Measurements from ENCODE around the gene PIK3C2G. TPM values are rescaled to one million over a fixed set of nuclear protein-coding genes. Genes with fewer than 3 reads are reported as not detected.

Gene PIK3C2G
- not detected for total RNA-seq
- not detected for polyA plus RNA-seq
- long read RNA-seq, donor 1: 0 reads
- long read RNA-seq, donor 2: 0 reads
- long read RNA-seq, donor 3: 0 reads
- long read RNA-seq, donor 4: 0 reads

- no peak for DNase-seq
- Histone ChIP-seq H3K27me3 (ENCODE audit: control insufficient read depth, insufficient read depth) (no peaks in the 10 kb centered on the region), H3K9me3 (ENCODE audit: control insufficient read depth, low read length) (no peaks in the 10 kb centered on the region), H3K27ac (ENCODE audit: low read length) (no peak within 1 kb of the TSS), H3K4me3 (ENCODE audit: low read length) (no peak within 1 kb of the TSS), H3K4me1 (ENCODE audit: control insufficient read depth, insufficient read depth, low read length) (no peaks in the 10 kb centered on the region)
- ATAC-seq: no peak
- intact Hi-C loops (cut with DNase I): no loop called here
- 90% methylated on average over 7 of the region's 7 CpGs for WGBS
These were observed at the start of gene PIK3C2G for GRCh38 chr12:18261273-18261672. PIK3C2G (plus strand) TSS chr12:18261518; CDS start chr12:18282082, 20,564 bp downstream.

- ATAC-seq: no peak
- intact Hi-C loops (cut with DNase I): no loop called here
These were observed 43.4 kb upstream of the PIK3C2G start for GRCh38 chr12:18217966-18218365.

GRCh38 chr12:18221726-18222125 lies 39.6 kb upstream of the PIK3C2G start:
- peaks cover 2% of the 10 kb centered on the region for H3K4me1 ChIP-seq (ENCODE audit: control insufficient read depth, insufficient read depth, low read length)
- DNase-seq: no peak
- H3K27ac ChIP-seq (ENCODE audit: low read length): no peak overlapping the region
- H3K9me3 ChIP-seq (ENCODE audit: control insufficient read depth, low read length): no peaks in the 10 kb centered on the region
- H3K4me3 ChIP-seq (ENCODE audit: low read length): no peak overlapping the region
- intact Hi-C loops (cut with DNase I): loop anchor here in 2 of 4 donors (10.0 kb wide), 2 partner anchors 67 to 87 kb away; no protein-coding TSS in a partner anchor
- no peak for ATAC-seq
- whole genome bisulfite sequencing: 52% methylated on average over 4 of the region's 4 CpGs
- no peaks in the 10 kb centered on the region for H3K27me3 ChIP-seq (ENCODE audit: control insufficient read depth, insufficient read depth)

More at GRCh38 chr12:18217966-18218365, 43.4 kb upstream of the PIK3C2G start:
- 85% methylated on average over 1 of the region's 1 CpG for WGBS
- DNase-seq: no peak
- H3K27ac ChIP-seq (ENCODE audit: low read length): no peak overlapping the region
- H3K27me3 ChIP-seq (ENCODE audit: control insufficient read depth, insufficient read depth): no peaks in the 10 kb centered on the region
- H3K4me3 ChIP-seq (ENCODE audit: low read length): no peak overlapping the region
- H3K4me1 ChIP-seq (ENCODE audit: control insufficient read depth, insufficient read depth, low read length): peaks cover 2% of the 10 kb centered on the region
- no peaks in the 10 kb centered on the region for H3K9me3 ChIP-seq (ENCODE audit: control insufficient read depth, low read length)

DNA sequence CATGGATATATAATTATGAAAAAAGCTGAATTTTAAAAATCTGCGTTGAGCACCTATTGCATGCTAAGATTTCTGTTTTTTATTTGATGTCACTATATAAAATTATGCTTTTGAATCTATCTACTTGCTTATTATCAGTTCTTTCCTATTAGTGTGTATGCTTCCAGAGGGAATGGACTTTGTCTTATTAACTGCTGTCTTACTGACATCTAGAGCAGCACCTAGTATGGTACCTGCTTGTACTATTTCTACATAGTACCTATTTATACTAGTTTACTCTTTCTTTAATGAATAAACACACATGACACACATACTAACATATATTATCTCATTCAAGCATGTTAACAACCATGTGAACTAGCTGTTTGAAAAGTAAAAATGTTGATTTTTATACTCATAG lies 38.6 kb upstream of the PIK3C2G start:
- ATAC-seq (no peak), DNase-seq (no peak)
- intact Hi-C loops (cut with DNase I): loop anchor here in 2 of 4 donors (10.0 kb wide), 2 partner anchors 68 to 88 kb away; no protein-coding TSS in a partner anchor
- WGBS: 94% methylated on average over 1 of the region's 1 CpG
- H3K27ac ChIP-seq (ENCODE audit: low read length): no peak overlapping the region
- no peaks in the 10 kb centered on the region for H3K9me3 ChIP-seq (ENCODE audit: control insufficient read depth, low read length)
- no peaks in the 10 kb centered on the region for H3K27me3 ChIP-seq (ENCODE audit: control insufficient read depth, insufficient read depth)
- peaks cover 2% of the 10 kb centered on the region for H3K4me1 ChIP-seq (ENCODE audit: control insufficient read depth, insufficient read depth, low read length)
- H3K4me3 ChIP-seq (ENCODE audit: low read length): no peak overlapping the region

DNA sequence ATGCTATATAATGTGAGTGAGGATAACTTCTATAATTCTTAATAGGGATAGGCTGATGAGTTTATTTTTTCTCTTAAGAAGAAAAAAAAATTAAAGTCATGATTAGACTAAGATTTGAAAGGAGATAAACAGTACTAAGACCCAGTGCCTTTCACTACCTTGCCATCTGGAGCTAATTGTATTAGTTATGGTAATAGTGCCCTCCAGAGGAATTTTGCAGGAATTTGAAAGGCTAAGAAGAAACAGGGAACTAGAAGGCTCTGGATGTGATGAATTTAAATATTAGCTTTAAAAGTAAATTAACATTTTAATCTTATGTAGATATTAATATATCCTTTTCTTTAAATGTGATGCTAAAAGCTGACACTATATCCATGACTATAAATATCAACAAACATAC lies 36.6 kb upstream of the PIK3C2G start:
- DNase-seq (no peak), ATAC-seq (no peak)
- Histone ChIP-seq H3K27ac (ENCODE audit: low read length) (no peak overlapping the region), H3K4me1 (ENCODE audit: control insufficient read depth, insufficient read depth, low read length) (peaks cover 2% of the 10 kb centered on the region), H3K4me3 (ENCODE audit: low read length) (no peak overlapping the region), H3K9me3 (ENCODE audit: control insufficient read depth, low read length) (no peaks in the 10 kb centered on the region), H3K27me3 (ENCODE audit: control insufficient read depth, insufficient read depth) (no peaks in the 10 kb centered on the region)
- intact Hi-C loops (cut with DNase I): loop anchor here in 2 of 4 donors (10.0 kb wide), 2 partner anchors 70 to 90 kb away; no protein-coding TSS in a partner anchor

DNA sequence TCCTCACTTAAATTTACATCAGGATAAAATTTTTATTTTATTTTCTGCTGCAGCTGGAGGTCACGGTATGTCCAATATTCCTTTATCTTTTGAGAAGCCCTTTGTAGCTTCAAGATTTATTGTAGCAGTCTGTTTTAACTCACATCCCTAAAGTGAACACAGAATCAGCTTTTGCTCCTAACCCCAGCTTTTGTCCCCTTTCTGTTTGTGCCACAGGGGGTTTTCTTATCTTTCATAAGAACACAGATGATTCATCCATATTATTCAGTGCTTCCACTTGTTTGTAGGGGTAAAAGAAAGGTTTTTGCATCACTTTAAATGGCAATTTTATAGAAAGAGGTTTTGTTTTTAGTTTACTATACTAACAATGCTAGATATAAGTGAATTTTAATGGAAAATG lies 21.8 kb upstream of the PIK3C2G start:
- Histone ChIP-seq H3K4me1 (ENCODE audit: control insufficient read depth, insufficient read depth, low read length) (no peaks in the 10 kb centered on the region), H3K4me3 (ENCODE audit: low read length) (no peak overlapping the region), H3K27ac (ENCODE audit: low read length) (no peak overlapping the region), H3K27me3 (ENCODE audit: control insufficient read depth, insufficient read depth) (no peaks in the 10 kb centered on the region), H3K9me3 (ENCODE audit: control insufficient read depth, low read length) (no peaks in the 10 kb centered on the region)
- intact Hi-C loops (cut with DNase I): no loop called here
- 82% methylated on average over 1 of the region's 1 CpG for WGBS
- ATAC-seq (no peak), DNase-seq (no peak)

GRCh38 chr12:18242380-18243089 lies 18.8 kb upstream of the PIK3C2G start:
- DNase-seq (no peak), ATAC-seq (no peak)
- H3K9me3 ChIP-seq (ENCODE audit: control insufficient read depth, low read length): no peaks in the 10 kb centered on the region
- no peaks in the 10 kb centered on the region for H3K27me3 ChIP-seq (ENCODE audit: control insufficient read depth, insufficient read depth)
- 79% methylated on average over 7 of the region's 7 CpGs for WGBS
- no peak overlapping the region for H3K27ac ChIP-seq (ENCODE audit: low read length)
- no peak overlapping the region for H3K4me3 ChIP-seq (ENCODE audit: low read length)
- intact Hi-C loops (cut with DNase I): no loop called here
- H3K4me1 ChIP-seq (ENCODE audit: control insufficient read depth, insufficient read depth, low read length): no peaks in the 10 kb centered on the region

- no peak for ATAC-seq
- H3K27me3 ChIP-seq (ENCODE audit: control insufficient read depth, insufficient read depth): no peaks in the 10 kb centered on the region
- intact Hi-C loops (cut with DNase I): no loop called here
- H3K4me1 ChIP-seq (ENCODE audit: control insufficient read depth, insufficient read depth, low read length): no peaks in the 10 kb centered on the region
- no peak overlapping the region for H3K4me3 ChIP-seq (ENCODE audit: low read length)
- H3K9me3 ChIP-seq (ENCODE audit: control insufficient read depth, low read length): no peaks in the 10 kb centered on the region
- H3K27ac ChIP-seq (ENCODE audit: low read length): no peak overlapping the region
- no peak for DNase-seq
These were observed 18.1 kb upstream of the PIK3C2G start for GRCh38 chr12:18243238-18243637.

GRCh38 chr12:18246066-18246465 lies 15.3 kb upstream of the PIK3C2G start:
- no peak overlapping the region for H3K27ac ChIP-seq (ENCODE audit: low read length)
- WGBS: 87% methylated on average over 1 of the region's 1 CpG
- H3K9me3 ChIP-seq (ENCODE audit: control insufficient read depth, low read length): no peaks in the 10 kb centered on the region
- intact Hi-C loops (cut with DNase I): no loop called here
- no peaks in the 10 kb centered on the region for H3K4me1 ChIP-seq (ENCODE audit: control insufficient read depth, insufficient read depth, low read length)
- no peak for DNase-seq
- H3K27me3 ChIP-seq (ENCODE audit: control insufficient read depth, insufficient read depth): no peaks in the 10 kb centered on the region
- no peak overlapping the region for H3K4me3 ChIP-seq (ENCODE audit: low read length)
- no peak for ATAC-seq

DNA sequence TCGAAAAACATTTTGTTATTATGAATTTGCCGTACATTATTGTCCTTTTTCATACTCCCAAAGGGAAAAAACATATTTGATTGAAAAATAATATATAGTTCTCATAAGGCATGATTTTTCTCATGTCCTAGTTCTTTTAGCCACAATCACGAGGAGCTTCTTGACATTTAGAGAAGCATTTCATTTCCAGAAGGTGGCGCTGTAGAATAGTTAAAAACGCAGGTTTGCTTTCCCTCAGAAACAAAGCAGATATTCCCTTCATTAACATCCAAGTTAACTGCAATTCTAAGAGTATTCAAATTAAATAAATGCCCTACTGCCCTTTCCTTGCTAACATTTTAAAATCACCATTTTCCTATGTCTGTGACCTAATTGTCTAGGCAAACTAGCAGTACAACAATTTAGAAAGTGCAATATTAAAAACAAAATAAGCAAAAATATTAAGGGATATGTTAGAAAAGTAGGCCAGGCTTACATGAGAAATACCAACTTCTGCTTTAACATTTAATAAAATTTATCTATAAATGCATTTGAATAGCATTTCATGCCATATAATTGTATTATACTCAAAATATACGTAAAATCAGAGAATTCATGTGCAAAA lies 10.9 kb upstream of the PIK3C2G start:
- WGBS: 20% methylated on average over 6 of the region's 6 CpGs

DNA sequence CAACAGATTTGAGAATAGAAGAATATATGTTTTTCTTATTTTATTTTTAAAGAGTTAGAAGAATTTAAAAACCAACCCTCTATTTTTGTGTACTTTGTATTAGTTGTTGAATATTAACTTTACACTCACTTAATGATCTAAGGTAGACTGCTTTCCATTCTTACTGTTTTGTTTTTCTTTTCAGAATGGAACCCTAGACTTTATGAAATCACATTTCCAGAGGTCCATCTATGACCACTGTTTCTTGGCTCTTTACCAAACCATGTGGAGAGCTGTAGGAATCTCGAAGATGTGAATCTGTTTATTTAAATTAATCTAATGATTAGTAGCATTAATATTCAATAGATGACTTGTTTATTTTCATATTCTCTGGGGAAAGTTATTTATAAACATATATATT lies 7.2 kb upstream of the PIK3C2G start:
- no peak for DNase-seq
- ATAC-seq: no peak
- Histone ChIP-seq H3K27ac (ENCODE audit: low read length) (no peak overlapping the region), H3K9me3 (ENCODE audit: control insufficient read depth, low read length) (no peaks in the 10 kb centered on the region), H3K27me3 (ENCODE audit: control insufficient read depth, insufficient read depth) (no peaks in the 10 kb centered on the region), H3K4me1 (ENCODE audit: control insufficient read depth, insufficient read depth, low read length) (no peaks in the 10 kb centered on the region), H3K4me3 (ENCODE audit: low read length) (no peak overlapping the region)
- WGBS: 62% methylated on average over 1 of the region's 1 CpG
- intact Hi-C loops (cut with DNase I): no loop called here

More for the DNA sequence above, 10.9 kb upstream of the PIK3C2G start:
- Histone ChIP-seq H3K9me3 (ENCODE audit: control insufficient read depth, low read length) (no peaks in the 10 kb centered on the region), H3K27ac (ENCODE audit: low read length) (no peak overlapping the region), H3K4me3 (ENCODE audit: low read length) (no peak overlapping the region), H3K4me1 (ENCODE audit: control insufficient read depth, insufficient read depth, low read length) (no peaks in the 10 kb centered on the region), H3K27me3 (ENCODE audit: control insufficient read depth, insufficient read depth) (no peaks in the 10 kb centered on the region)
- DNase-seq (no peak), ATAC-seq (no peak)
- intact Hi-C loops (cut with DNase I): no loop called here
